HepG2 (cell line): ENCODE results near the gene NSMCE1. TPM values are rescaled to one million over a fixed set of nuclear protein-coding genes. Genes with fewer than 3 reads are reported as not detected.

Experiments
- ADNP ChIP-seq: sonication (generic); formaldehyde crosslinking; IDR thresholded peaks from 2 replicates; pipeline ENCODE4 v1.4.0; 2020; ENCODE audit warnings: missing genetic modification reagents
- ARID3A ChIP-seq: IDR thresholded peaks from 2 replicates; pipeline ENCODE4 v1.6.1; 2012; ENCODE audit warnings: low read depth, low read length, improper control_type of control experiment
- ATF1 ChIP-seq: IDR thresholded peaks from 2 replicates; pipeline ENCODE4 v1.6.1; 2016; ENCODE audit warnings: mild to moderate bottlenecking, control low read depth
- ATRX ChIP-seq: sonication (generic); formaldehyde crosslinking; IDR thresholded peaks from 2 replicates; pipeline ENCODE4 v1.4.0; 2020; ENCODE audit warnings: missing genetic modification reagents, borderline replicate concordance
- HMGXB3 ChIP-seq: sonication (generic); formaldehyde crosslinking; IDR thresholded peaks from 2 replicates; pipeline ENCODE4 v1.4.0; 2020; ENCODE audit warnings: missing genetic modification reagents, borderline replicate concordance
- IKZF4 ChIP-seq: sonication (generic); formaldehyde crosslinking; IDR thresholded peaks from 2 replicates; pipeline ENCODE4 v1.5.1; 2020; ENCODE audit warnings: borderline replicate concordance, mild to moderate bottlenecking, low read depth, missing genetic modification reagents; ENCODE audit errors: not compliant biosample characterization
- IRF2 ChIP-seq: IDR thresholded peaks from 2 replicates; pipeline ENCODE4 v1.6.1; 2018; ENCODE audit warnings: missing genetic modification reagents, missing compliant biosample characterization
- LCORL ChIP-seq, 2 experiments: fragments of 450-650 bp in 1 of 2; sonication (generic) in 1 of 2; formaldehyde crosslinking in 1 of 2; IDR thresholded peaks; 2 replicates each; pipeline versions ENCODE4 v1.5.0 to v1.6.1; 2017 to 2020; ENCODE audit warnings: antibody characterized with exemption in 1 of 2, missing genetic modification reagents in 1 of 2
- POGK ChIP-seq: sonication (generic); formaldehyde crosslinking; conservative IDR thresholded peaks from 2 replicates; pipeline ENCODE4 v1.8.0; 2022; ENCODE audit warnings: mild to moderate bottlenecking, moderate library complexity, missing genetic modification reagents
- SALL1 ChIP-seq: sonication (generic); formaldehyde crosslinking; IDR thresholded peaks from 2 replicates; pipeline ENCODE4 v1.8.0; 2022; ENCODE audit warnings: mild to moderate bottlenecking, missing genetic modification reagents
- SOX5 ChIP-seq: IDR thresholded peaks from 2 replicates; pipeline ENCODE4 v1.6.1; 2016; ENCODE audit warnings: borderline replicate concordance
- TBL1XR1 ChIP-seq: fragments of 150-350 bp; IDR thresholded peaks from 2 replicates; pipeline ENCODE4 v1.6.1; 2014; ENCODE audit warnings: borderline replicate concordance, low read length; ENCODE audit not compliant: partially characterized antibody
- THRA ChIP-seq: sonication (generic); formaldehyde crosslinking; IDR thresholded peaks from 2 replicates; pipeline ENCODE4 v1.4.0; 2020; ENCODE audit warnings: missing genetic modification reagents, borderline replicate concordance
- YY1 ChIP-seq: IDR thresholded peaks from 2 replicates; pipeline ENCODE4 v1.6.1; 2011; ENCODE audit warnings: low read length, low read depth, moderate library complexity, mild to moderate bottlenecking; ENCODE audit not compliant: insufficient read depth, insufficient replicate concordance
- ZNF512B ChIP-seq: sonication (generic); formaldehyde crosslinking; IDR thresholded peaks from 2 replicates; pipeline ENCODE4 v1.5.1; 2020; ENCODE audit warnings: missing genetic modification reagents, mild to moderate bottlenecking, borderline replicate concordance
- polyA plus RNA-seq, 8 experiments: library from polyadenylated mRNA; depleted of rRNA in 3 of 8; stranded (reverse) in 7 of 8; unstranded in 1 of 8; fragments of >200 nt; fragmentation: Illumina TruSeq in 4 of 8; extraction: Trizol in 4 of 8; gene quantifications; 2 replicates each; pipeline versions ENCODE4 v1.2.1 to v1.2.3, GENCODE V29; 2011 to 2016; ENCODE audit warnings: low read depth in 4 of 8, missing spikeins in 1 of 8, mixed read lengths in 1 of 8; ENCODE audit not compliant: insufficient read depth in 1 of 8
- total RNA-seq, 5 experiments: library from RNA; depleted of rRNA; stranded (reverse); fragments of >200 nt; fragmentation: Illumina TruSeq; extraction: Trizol; gene quantifications; 2 replicates each; pipeline ENCODE4 v1.2.3, GENCODE V29; 2016; ENCODE audit warnings: low read depth in 1 of 5

Gene NSMCE1
- total and polyA plus RNA-seq, 2 of the 13 experiments (the other 11 are each of a cell fraction or from before 2014, with no cell fraction given), result 42.7 to 52.9 TPM

GRCh38 chr16:27179500-27180072, 89.0 kb downstream of the NSMCE1 start (continued):
- TF ChIP-seq THRA (CRISPR knock-in tag) (0 out of 2 replicates have a peak, but pooled peaks have one; percentile 29), SALL1 (CRISPR knock-in tag) (peak; percentile 69), ARID3A (peak; percentile 29; the same call in 1 of the 2 replicates), IRF2 (CRISPR knock-in tag) (0 out of 2 replicates have a peak, but pooled peaks have one; percentile 51), ATF1 (CRISPR knock-in tag) (no peak), POGK (CRISPR knock-in tag) (0 out of 2 replicates have a peak, but pooled peaks have one; percentile 23), ADNP (CRISPR knock-in tag) (no peak), SOX5 (CRISPR knock-in tag) (0 out of 2 replicates have a peak, but pooled peaks have one; percentile 9), YY1 (peak; percentile 21), HMGXB3 (CRISPR knock-in tag) (0 out of 2 replicates have a peak, but pooled peaks have one; percentile 38), ATRX (CRISPR knock-in tag) (no peak), TBL1XR1 (peak; percentile 50), LCORL (IDR thresholded peaks at IDR 0.05) (no peak), LCORL (CRISPR knock-in tag; IDR thresholded peaks at IDR 0.05) (0 out of 2 replicates have a peak, but pooled peaks have one; percentile 27), IKZF4 (CRISPR knock-in tag) (peak; percentile 26), ZNF512B (CRISPR knock-in tag) (no peak)
